Activated CD4-positive, CD25-positive, alpha-beta regulatory T cell (primary cell): ENCODE results near the gene BDH1.
A peak's percentile ranks its signal among the peaks of the same experiment; 100 is the strongest.
"Not testable (repeated sequence)": the region's sequence is repeated elsewhere in the genome, so short reads cannot be mapped to it uniquely, and the experiment has no call there.

Source experiments
- DNase-seq, 4 experiments: peaks; one replicate each; lab custom pipeline; 2025; lab: John Stamatoyannopoulos, UW

BDH1 gene

GRCh38 chr3:197577366-197578074 lies 21.8 kb upstream of the BDH1 start:
- DNase-seq: no peak

GRCh38 chr3:197576838-197577237 lies 21.1 kb upstream of the BDH1 start:
- DNase-seq: no peak

- DNase-seq: no peak
These were observed 19.6 kb upstream of the BDH1 start for GRCh38 chr3:197575362-197575761.

GRCh38 chr3:197574396-197574991 lies 18.7 kb upstream of the BDH1 start:
- DNase-seq: not testable (repeated sequence)

- DNase-seq: no peak
These were observed 17.4 kb upstream of the BDH1 start for GRCh38 chr3:197573048-197573767.

- DNase-seq: not testable (repeated sequence)
These were observed 16.1 kb upstream of the BDH1 start for GRCh38 chr3:197571880-197572172.

GRCh38 chr3:197571074-197571879 lies 15.5 kb upstream of the BDH1 start:
- not testable (repeated sequence) for DNase-seq

GRCh38 chr3:197569433-197569832 lies 13.7 kb upstream of the BDH1 start:
- not testable (repeated sequence) for DNase-seq

GRCh38 chr3:197567904-197568681 lies 12.3 kb upstream of the BDH1 start:
- DNase-seq: no peak

GRCh38 chr3:197566155-197566554 lies 10.4 kb upstream of the BDH1 start:
- not testable (repeated sequence) for DNase-seq

- no peak for DNase-seq
These were observed 8.5 kb upstream of the BDH1 start for GRCh38 chr3:197564097-197564843.

- no peak for DNase-seq
These were observed 6.9 kb upstream of the BDH1 start for GRCh38 chr3:197562398-197563251.

- no peak for DNase-seq
These were observed 6.2 kb upstream of the BDH1 start for GRCh38 chr3:197561926-197562325.

- DNase-seq: no peak
These were observed 3.9 kb upstream of the BDH1 start for GRCh38 chr3:197559651-197560050.

GRCh38 chr3:197554562-197555280 lies 1.0 kb downstream of the BDH1 start:
- DNase-seq: peak; percentile 84 to 88 (median 86)

GRCh38 chr3:197554196-197554561 lies 1.6 kb downstream of the BDH1 start:
- DNase-seq: no peak

- no peak for DNase-seq
These were observed 3.6 kb downstream of the BDH1 start for GRCh38 chr3:197552198-197552597.

- no peak for DNase-seq
These were observed 5.3 kb downstream of the BDH1 start for GRCh38 chr3:197550489-197550888.

GRCh38 chr3:197549261-197549885 lies 6.4 kb downstream of the BDH1 start:
- DNase-seq: no peak
